ENCODE data around the gene PHTF2. TPM values are rescaled to one million over a fixed set of nuclear protein-coding genes. Genes with fewer than 3 reads are reported as not detected.

Gene PHTF2
- total RNA-seq, 4 donors from 2014 or later: 16.7 to 27.6 (median 19.2) TPM

DNA sequence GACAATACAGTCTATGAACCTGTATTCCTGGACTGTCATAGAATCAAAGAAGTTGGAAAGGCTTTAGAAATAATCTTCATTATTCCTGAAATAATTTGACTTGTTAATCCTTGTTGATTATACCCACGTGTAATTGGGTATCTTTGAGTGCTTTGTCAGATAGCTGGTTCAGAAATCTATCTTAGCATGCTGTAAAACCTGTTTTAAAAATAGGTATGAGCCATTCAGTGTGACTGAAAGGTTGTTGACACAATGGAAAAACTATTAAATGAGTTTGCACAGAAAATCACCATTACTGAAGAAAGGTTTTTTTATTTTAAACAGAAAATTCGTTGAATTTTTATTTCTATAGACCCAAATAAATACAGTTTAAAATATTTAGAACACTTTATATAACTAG, 38.7 kb downstream of the PHTF2 start:
- DNase-seq (ENCODE audit: low spot score) (no peak), ATAC-seq (ENCODE audit: low FRiP score) (no peak)
- TF ChIP-seq, protein P1, sequence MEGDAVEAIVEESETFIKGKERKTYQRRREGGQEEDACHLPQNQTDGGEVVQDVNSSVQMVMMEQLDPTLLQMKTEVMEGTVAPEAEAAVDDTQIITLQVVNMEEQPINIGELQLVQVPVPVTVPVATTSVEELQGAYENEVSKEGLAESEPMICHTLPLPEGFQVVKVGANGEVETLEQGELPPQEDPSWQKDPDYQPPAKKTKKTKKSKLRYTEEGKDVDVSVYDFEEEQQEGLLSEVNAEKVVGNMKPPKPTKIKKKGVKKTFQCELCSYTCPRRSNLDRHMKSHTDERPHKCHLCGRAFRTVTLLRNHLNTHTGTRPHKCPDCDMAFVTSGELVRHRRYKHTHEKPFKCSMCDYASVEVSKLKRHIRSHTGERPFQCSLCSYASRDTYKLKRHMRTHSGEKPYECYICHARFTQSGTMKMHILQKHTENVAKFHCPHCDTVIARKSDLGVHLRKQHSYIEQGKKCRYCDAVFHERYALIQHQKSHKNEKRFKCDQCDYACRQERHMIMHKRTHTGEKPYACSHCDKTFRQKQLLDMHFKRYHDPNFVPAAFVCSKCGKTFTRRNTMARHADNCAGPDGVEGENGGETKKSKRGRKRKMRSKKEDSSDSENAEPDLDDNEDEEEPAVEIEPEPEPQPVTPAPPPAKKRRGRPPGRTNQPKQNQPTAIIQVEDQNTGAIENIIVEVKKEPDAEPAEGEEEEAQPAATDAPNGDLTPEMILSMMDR (IDR thresholded peaks at IDR 0.05): no peak

DNA sequence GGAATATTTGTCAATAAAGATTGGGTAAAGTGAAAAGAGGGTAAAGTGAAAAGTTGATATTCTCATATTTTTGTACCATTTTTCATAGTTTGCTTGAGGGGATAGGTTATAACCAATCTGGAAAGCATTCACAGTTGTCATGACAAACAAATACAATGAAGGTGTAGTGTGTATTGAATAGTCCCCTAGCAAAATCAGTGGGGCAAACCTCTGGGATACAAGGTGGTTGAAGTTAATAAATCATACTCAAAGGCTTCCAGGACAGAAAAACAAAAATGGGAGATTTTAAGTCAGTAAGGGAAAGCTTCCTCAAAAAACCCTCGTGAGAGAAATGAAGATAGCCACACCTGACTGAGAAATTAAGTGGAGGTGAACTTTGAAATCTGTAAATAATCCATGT, 39.4 kb downstream of the PHTF2 start:
- TF ChIP-seq, protein P1 (IDR thresholded peaks at IDR 0.05): no peak
- no peak for DNase-seq (ENCODE audit: low spot score)
- no peak for ATAC-seq (ENCODE audit: low FRiP score)

DNA sequence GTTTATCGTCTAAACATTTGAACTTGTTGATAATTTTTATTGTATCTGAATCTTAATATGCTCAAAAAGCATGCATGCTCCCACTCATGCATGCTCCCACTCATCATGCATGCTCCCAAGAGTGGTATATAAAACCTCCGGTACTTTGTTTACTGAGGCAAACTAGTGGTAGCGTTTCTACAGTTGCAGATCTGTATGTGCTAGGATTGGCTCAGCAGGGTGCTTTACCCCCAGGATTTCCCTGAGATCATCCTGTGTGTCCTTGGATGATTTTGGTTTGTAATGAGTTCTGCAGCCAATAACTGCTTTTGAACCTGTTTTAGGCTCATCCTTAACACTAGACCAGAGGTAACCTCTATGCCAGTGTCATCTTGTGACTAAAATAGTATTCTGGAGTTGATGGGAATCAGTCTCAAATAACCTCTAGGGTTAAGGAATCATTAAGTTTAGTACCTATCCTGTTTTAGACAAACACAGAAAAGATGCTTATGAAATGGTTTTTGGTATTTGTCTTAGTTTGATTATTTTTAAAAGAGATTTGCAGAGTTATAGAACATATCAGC, 40.4 kb downstream of the PHTF2 start:
- no peak for ATAC-seq (ENCODE audit: low FRiP score)
- no peak for DNase-seq (ENCODE audit: low spot score)
- TF ChIP-seq, protein P1 (IDR thresholded peaks at IDR 0.05): no peak

DNA sequence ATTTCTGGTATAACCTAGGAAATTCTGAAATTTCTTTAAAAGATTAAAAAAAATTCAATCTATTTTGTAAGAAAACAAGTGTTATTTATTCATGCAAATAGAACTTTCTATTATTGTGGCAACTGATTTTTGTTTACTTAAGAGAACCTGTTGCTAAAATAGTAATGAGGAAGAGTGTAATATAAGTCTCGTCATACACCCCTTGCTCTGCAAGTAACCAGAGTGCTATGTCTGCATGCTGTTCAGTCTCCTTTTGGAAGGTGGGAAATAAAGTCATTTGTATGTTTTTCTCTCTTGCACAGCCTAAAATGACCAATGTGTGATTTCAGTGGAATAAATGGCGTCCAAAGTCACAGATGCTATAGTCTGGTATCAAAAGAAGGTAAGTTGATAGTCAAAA, 41.3 kb downstream of the PHTF2 start:
- no peak for DNase-seq (ENCODE audit: low spot score)
- no peak for ATAC-seq (ENCODE audit: low FRiP score)
- TF ChIP-seq, protein P1 (IDR thresholded peaks at IDR 0.05): no peak

DNA sequence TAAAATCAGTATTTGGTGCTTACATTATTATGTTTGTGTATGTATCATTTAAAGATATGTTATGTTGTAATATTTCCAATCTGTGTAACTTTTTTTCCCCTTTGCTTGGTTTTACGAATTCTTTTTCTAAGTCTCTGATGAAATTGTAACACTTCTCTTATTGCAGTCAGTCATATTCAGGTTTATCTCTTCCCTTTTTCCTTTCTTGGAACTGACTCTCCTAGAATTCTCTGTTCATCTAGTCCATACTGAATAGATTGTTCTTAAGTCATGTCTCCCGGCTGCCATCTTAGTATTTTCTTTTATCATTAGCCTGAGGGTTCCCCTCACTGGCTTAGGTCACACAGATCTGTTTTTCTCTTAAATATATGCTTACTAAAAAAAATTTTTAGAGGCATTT, 44.6 kb downstream of the PHTF2 start:
- DNase-seq (ENCODE audit: low spot score): no peak
- TF ChIP-seq, protein P1 (IDR thresholded peaks at IDR 0.05): no peak
- no peak for ATAC-seq (ENCODE audit: low FRiP score)

DNA sequence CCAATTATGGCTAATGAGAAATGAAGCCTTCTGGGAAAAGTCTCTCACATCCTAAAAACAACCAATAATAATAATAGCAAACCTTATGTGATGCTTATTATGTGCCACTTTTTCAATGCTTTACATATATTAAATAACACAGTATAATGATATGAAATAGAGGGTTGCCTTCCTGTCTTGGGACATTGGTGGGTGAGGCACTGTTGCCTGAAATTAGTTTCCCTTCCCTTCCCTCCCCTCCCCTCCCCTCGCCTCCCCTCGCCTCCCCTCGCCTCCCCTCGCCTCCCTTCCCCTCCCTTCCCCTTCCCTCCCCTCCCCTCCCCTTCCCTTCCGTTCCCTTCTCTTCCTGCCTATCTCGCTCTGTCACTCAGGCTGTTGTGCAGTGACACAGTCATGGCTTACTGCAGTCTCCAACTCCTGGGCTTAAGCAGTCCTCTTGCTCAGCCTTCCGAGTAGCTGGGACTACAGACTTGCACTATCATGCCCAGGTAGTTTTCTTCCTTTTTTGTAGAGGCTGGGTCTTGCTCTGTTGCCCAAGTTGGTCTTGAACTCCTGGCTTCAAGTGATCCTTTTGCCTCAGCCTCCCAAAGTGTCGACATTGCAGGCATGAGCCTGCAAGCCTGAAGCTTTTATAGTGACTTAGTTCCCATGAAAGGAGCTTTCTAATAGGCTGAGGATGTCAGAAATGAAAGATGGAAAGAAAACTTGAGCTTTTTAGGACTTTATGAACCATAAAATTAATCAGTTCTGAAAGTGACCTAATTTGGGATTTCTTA, 47.9 kb downstream of the PHTF2 start:
- ATAC-seq (ENCODE audit: low FRiP score) (no peak), DNase-seq (ENCODE audit: low spot score) (no peak)
- TF ChIP-seq, protein P1 (IDR thresholded peaks at IDR 0.05): no peak

All from omental fat pad (tissue), 4 donors.